T-helper 2 cell treated with Interferon-gamma antibody and Interleukin-4, amounts not matched to agents 100 ng/mL and 5 ng/mL, for 36 hours (primary cell): Measurements from ENCODE around the gene EFCAB6. TPM values are rescaled to one million over a fixed set of nuclear protein-coding genes. Genes with fewer than 3 reads are reported as not detected.

Experiments used
- intact Hi-C: fragments of 100-400 bp; cut with micrococcal nuclease; formaldehyde crosslinking; loops from one replicate; pipeline ENCODE4 v1.15.1; 2023
- total RNA-seq: library from RNA; stranded (reverse); gene quantifications from 2 replicates; pipeline ENCODE4 v1.2.3, GENCODE V29; 2022

Gene EFCAB6
- total RNA-seq, 1 donor from 2014 or later = 0.20 TPM

DNA sequence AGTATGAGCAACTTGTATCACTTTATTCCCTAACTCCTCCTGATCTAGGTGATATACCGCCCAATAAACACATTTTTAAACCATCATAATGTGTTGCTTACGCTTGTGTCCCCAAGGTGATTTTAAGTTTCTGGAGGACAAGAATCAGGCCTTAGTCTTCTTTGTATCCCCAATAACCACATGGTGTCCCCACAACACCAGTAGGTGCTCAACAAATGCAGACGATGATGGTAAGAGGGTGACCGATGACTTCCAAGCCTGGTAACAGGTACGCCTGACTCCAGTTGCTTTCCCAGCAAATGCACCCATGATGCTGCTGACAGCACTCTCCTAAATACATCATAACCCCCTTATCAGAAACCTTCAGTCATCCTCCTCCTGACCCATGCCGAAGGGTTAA lies 64.2 kb downstream of the EFCAB6 start:
- intact Hi-C loops = no loop called here

DNA sequence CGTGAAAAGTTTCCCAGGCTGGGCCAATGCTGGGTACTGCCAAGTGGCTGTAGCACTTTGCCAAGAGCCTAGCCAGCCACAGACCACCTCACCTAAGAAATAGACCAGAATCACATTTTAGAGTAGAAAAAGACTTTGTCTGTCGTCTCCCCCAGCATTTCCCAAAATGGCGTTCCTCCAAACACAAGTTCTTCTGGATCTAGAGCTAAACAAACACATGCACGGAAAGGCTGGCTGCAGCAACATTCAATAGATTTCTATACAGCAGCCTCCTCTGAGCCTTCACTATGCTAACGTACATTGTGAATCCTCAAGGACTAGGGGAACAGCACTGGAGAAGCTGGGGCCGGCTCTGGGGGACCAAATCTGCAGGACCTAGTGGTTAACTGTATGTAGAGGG lies 65.0 kb downstream of the EFCAB6 start:
- intact Hi-C loops = no loop called here

DNA sequence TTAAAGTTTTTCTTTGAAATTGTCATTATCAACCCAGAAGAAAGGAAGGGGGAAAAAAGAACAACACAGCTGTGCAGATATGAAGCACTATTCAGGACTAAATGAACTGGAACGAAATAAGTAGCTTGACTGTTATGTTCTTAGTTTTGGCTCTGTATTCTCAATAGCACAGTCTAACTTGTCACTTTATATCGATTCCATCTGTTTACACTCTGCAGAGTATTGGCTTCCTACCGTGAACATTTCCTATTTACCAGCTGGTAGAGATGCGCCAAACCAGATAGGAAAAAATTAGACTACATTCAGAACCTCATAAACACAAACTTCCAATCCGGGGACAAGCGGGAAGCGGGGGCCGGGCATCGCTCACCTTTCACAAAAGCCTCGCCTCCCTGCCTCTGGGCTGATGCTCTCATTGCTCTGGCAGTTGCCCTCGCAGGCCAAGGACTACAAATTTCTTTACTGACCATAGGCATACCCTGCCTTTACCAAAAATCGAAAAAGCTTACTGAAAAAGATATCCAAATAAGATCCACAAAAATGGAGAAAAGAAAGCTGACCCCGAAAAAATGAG lies 66.2 kb downstream of the EFCAB6 start:
- intact Hi-C loops = no loop called here

DNA sequence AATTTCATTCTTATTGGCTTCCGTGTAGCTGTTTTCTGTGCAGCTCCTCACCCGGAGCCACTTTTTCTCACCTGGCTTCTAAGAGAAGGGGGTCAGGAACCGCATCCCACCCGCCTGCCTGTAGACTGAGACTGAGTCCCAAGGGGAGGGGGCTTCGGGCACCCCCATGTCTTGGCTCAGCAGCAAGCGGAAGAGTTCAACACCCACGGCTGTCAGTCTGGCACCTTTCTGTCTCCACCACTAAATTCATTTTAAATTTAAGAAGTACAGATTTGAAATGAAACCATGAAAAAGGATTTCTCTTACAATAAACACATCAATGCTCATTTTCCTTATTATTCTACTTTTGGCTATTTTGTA lies 66.7 kb downstream of the EFCAB6 start:
- intact Hi-C loops = no loop called here

DNA sequence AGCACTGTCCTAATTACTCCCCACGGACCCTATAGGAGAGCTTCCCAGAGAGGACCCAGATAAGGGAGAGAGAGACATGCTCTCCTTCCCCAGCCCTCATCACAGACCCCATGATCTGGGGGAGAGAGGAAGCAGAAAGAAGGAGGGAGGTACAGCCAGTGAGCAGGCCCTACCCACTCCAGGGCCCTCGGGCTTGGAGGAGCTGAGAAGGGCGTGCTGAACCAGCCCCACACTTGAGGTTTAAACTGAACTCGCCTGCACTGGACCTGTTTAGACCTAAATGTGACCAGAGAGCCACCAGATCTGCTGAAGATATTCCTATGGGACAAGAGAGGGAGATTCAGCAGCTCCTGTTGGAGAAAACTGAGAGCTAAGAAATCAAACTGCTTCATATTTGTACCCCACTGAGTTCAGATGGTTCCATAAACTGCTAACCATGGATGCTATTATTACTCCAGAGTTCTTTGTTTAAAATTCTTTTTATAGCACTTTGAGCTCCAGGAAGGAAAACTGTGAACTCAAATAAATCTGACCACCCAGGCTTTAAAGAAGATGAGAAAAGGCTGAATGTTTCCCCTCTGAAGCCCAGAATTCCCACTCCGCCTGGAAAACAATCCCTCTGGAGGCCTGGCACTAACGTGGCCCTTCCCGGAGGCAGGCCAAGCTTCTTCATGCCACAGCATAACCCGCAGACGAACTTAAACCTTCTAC lies 67.2 kb downstream of the EFCAB6 start:
- intact Hi-C loops = no loop called here

DNA sequence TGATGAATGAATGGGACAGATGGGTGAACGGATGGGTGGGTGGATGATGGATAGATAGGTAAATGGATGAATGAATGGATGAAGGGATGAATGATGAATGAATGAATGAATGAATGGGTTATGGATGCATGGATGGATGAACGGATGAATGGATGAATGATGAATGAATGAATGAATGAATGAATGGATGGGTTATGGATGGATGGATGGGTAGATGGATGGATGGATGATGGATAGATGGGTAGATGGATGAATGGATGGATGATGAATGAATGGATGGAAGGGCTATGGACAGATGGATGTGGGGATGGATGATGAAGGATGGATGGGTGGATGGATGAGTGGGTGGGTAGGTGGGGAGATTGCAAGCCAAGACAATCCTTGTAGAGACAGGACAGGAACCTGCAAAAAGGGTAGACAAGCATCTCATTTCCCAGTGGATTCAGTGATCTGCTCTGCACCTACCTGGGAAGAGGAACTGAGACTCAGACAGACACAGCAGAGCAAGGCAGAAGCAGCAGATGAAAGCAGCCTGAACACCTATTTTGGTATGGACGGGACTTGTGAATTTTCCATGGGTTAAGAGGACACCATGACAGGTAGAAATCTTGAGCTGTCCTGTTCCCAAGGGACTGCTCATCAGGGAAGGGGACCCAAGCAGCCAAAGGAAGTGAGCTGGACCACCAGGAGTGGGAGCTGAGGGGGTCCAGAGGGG lies 68.0 kb downstream of the EFCAB6 start:
- intact Hi-C loops = no loop called here

DNA sequence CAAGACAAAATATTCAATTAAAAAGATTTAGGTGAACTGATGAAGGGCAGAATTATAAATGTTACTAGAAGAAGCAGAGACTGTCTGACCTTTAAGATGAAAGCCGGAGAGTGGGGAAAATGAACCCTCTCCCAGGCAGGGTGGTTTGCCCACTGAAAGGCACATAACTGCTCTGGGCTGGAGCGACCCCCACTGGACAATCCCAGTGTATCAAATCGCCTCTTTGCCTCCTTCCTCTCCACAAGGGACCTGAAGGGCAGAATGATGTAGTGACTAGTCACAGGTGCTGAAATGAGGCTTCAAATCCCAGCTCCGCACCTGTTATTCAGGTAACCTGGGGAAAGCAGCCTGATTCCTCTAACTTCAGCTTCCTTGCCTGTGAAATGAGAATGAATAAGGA lies 69.0 kb downstream of the EFCAB6 start:
- intact Hi-C loops = no loop called here

DNA sequence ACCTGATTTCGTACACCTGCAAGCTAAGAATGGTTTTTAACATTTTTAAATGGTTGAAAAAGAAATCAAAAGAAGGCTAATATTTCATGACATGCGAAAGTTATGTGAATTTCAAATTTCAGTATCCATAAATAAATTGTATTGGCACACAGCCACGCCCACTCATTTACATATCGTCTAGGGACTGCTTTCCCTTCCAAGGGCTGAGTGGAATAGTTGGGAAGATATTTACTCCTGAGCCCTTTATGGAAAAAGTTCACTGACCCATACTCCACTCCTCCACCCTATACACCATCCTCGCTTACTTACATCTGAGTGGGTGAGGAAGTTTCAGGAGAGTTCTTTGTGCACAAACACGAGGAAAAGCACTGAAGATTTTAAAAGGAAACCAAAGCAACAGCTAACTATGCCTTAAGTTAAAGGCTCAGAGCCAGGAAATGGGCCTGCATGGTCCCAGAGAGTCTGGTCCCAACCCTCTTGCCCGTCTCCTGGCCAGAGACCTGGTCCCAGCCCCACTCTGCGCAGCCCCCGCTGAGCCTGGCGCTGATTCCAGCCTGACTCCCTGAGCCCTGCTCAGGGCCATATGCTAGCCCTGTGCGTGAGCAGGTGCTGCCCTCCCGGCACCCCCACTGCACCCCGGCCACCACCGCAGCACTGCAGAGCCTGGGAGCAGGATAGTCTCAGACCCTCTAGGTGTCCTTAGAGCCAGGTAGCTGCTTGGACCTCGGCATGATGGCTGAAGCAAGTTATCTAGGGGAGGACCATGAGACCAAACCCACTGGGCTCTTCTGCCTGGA lies 69.8 kb downstream of the EFCAB6 start:
- intact Hi-C loops = no loop called here

DNA sequence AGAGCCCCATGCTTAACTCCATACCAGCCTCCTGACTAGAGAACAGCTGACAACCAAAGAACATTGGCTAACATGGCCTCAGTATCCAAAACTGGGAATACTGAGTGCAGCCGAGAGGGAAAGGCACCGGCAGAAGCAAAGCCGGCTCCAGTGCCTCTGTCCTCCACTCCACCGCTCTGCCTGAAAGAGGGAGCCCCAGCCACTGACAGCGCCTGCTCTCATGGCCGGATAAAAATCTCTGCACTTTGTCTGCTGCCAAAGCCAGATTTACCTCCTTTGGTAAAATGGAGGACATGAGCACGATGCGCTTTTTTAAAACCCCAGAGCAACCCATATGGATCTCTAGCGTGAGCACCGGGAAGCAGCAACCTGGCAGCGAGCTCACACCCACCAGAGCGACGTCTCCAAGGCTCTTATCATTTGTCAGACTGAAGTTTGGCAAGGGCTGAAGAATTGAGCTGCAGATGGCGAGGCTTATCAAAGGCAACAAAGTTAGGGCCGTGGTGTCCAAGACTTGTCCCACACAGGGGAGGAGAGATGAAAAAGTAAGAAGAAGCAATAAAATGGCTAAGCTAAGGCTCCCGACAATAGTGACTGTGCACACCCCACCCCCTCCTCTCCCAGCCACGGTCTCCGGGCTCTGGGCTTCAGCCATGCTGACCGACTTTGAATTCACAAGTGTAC lies 71.4 kb downstream of the EFCAB6 start:
- intact Hi-C loops = no loop called here

DNA sequence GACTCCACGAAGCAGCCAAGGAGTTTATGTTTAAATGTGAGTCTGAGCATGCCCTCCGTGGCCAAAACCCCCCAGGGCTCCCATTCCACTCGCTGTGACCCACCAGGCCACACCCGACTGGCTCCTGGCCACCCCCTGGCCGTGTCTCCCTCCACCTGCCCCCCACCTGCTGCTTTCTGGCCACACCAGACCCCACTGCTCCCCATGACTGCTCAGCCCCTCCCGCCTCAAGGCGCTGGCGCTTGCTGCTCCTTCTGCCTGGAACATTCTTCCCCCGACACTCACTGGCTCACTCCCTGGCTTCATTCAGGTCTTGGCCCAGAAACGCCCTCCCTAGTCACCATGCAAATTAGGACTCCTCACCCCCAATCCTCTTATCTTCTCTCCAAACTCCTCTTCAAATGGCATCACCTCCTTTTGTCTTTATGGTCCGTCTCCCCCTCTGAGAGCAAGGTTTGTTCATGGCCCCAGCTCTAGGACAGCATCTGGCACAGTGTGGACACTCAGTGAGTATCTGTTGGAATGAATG lies 72.2 kb downstream of the EFCAB6 start:
- intact Hi-C loops = no loop called here

DNA sequence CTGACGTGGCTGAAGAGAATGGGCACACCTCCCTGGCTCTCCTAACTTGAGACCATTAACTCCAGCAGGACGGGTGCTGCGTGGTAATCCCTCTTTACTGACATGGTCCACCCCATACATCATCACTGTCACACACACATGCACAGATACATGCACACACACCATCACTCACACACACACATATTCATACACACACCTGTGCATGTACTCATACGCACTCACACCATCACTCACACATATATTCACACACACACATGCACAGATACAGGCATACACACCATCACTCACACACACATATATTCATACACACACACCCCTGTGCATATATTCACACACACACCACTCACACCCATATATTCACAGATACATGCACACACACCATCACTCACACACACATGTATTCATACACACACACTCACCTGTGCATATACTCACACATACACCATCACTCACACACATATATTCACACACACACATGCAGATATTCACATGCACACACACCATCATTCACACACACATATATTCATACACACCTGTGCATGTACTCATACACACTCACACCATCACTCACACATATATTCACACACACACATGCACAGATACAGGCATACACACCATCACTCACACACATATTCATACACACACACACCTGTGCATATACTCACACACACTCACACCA lies 74.8 kb downstream of the EFCAB6 start:
- intact Hi-C loops = no loop called here

DNA sequence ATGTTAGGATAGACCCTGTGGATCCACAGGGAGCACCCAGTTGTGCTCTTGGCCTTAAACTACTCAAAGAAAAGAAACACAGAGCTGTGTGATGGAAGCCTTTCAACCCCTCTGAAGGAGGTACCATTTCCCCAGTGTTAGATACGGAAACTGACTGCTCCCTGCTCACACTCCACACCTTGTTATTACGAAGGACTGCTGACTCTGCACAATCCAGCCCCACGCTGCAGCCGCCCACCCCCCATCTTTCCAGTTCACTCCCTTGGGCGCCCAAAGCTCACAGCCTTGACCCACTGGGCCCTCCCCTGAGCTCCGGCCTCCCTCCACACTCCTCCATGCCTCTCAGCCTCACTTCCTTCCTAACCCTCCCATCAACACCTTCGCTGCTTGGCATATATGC lies 75.5 kb downstream of the EFCAB6 start:
- intact Hi-C loops = no loop called here

DNA sequence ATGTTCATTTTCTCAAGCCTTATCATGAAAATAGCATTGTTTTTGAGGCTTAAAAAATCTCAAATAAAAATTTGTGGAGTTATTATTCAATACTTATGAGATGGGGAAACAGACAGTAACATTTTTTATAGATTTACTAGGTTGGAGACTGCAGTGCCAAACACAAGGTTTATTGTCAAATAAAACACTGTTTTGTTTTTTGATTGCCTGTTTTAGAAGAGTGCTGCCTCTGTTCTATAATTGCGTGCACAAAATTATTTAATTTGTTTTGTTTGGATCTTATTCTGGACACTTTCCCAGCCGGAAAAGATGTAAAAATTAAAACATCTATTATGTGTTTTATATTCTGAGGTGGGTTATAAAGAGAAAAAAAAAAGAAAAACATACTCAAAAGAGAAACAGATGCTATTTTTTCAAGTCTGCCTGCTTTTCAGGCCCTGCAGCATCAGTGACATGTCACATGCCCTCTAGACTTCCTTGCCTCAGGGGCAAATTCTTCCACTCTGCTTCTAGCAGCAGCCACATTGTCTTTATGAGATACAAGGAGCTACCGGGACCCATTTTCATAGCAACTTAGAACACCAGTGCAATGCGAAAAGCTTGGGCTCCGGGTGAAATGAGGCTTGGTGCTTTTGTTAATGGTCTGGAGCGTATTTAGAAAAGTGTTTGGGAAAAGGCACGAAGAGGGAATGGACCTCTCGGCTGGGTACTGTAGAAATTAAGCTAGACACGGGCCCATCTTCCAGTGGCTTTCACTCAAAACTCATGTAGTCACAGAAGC lies 77.5 kb downstream of the EFCAB6 start:
- intact Hi-C loops = no loop called here

DNA sequence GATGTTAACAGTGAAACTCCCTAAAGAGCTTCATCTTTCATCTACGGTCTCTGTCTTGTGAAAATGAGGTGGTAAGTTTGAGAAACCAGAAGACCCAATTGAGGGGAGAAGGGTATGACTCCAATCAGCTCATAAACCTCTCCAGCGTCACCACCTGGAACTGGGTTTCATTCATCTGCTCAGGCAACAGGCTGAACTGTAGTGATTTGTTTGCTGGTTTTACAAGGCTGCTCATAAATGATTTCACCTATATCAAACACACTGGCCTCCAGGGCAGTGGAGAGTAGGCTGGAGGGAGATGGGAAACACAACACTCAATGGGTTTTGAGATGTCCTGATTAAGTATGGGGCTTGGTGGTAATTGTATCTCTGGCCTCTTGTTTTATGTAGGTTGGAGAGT lies 79.0 kb downstream of the EFCAB6 start:
- intact Hi-C loops = no loop called here

DNA sequence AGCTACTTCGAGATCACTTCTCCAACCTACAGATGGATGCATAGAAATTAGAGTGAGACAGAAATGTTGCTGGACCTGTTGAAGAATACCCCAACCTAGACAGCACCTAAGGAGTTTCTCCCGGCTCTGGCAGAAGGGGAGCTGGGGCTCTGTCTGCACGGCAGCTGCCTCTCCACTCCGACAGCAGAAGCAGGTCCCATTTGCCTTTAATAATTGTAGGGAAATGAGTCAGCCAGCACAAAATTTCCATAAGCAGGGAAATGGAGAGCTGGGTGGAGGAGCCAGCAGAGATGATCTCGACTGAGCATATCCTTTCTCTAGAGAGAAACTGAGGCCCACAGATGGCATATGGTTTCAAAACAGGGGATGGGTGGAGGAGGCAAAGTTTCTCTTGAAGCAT lies 80.1 kb downstream of the EFCAB6 start:
- intact Hi-C loops = no loop called here

DNA sequence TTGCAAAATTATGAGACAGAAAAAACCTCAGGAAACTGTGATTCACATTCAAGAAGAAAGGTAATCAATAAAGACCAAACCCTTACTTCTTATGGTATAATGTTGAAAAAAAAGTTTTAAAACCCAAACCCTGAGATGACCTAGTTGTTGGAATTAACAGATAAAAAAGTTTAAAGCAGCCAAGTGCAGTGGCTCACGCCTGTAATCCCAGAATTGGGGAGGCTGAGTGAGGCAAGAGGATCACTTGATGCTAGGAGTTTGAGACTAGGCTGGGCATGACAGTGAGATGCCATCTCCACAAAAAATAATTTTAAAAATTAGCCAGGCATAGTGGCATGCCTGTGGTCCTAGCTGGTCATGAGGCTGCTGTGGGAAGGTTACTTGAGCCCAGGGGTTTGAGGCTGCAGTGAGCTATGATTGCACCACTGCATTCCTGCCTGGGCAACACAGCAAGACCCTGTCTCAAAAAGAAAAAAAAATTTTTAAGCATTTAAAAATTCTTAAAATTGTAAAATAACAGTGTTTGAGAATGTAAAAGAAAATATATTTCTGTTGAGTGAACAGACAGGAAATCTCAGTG lies 85.1 kb downstream of the EFCAB6 start:
- intact Hi-C loops = no loop called here

DNA sequence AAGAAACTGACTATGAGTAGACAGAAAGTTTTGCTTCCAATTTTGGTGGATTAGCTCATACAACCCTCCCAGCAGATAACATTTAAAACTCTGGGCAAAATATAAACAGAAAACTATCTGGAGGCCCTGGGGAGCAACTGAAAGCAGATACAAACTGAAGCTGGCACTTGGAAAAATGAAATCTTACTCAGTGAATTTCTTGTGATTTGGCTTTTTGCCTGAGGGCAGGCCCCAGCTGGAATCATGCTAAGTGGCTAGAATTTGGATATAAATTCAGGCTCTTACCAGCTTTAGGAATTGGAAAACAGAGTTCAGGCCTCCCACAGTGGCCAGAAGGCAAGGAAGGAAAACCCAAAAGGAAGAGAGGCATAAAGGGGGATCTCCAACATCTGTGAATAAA lies 85.8 kb downstream of the EFCAB6 start:
- intact Hi-C loops = no loop called here

DNA sequence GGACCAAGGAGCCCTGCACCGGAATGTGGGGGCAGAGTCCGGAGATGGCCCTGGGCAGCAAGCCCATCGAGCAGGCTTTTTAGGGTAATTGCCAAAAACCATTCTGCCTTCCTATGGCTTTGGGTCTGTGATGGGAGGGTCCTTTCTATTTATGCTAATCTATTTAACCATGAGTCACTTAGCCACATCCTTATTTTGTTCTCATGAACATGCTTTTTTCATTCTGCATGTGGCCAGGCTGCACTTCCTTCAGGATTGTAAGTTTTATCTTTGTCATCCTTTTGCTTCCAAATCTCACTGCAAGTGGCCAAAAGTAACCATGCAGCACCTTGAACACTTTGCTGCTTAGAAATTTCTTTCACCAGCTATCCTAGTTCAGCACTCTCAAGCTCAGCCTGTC lies 88.3 kb downstream of the EFCAB6 start:
- intact Hi-C loops = no loop called here

DNA sequence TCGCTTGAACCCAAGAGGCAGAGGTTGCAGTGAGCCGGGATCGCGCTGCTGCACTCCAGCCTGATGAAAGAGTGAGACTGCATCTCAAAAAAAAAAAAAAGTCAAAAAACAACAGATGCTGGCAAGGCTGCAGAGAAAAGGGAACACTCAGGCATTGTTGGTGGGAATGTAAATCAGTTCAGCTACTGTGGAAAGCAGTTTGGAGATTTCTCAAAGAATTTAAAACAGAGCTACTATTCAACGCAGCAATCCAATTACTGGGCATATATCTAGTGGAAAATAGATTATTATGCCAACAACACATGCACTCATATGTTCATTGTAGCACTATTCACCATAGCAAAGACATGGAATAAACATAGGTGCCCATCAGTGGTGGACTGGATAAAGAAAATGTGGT lies 89.7 kb downstream of the EFCAB6 start:
- intact Hi-C loops = no loop called here

DNA sequence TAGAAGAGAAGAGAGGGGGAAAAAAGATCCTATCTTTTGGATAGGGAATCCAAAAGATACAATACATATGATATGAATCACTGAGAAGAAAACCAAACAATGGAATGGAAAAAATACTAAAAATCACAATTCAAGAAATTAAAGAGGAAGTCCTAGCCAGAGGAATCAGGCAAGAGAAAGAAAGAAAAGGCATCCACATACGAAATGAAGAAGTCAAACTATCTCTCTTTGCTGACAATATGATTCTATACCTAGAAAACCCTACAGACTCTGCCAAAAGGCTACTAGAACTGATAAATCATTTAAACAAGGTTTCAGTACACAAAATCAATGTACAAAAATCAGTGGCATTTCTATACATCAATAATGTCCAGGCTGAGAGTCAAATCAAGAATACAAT lies 91.4 kb downstream of the EFCAB6 start:
- intact Hi-C loops = no loop called here
